Upper lobe of right lung (tissue), 1 donor: ENCODE data around the gene KAT6B. TPM values are rescaled to one million over a fixed set of nuclear protein-coding genes. Genes with fewer than 3 reads are reported as not detected.
A peak's percentile ranks its signal among the peaks of the same experiment; 100 is the strongest.

Experiments
- ATAC-seq: fragments of 200-7000 bp; cut with Tn5 transposase; one replicate; pipeline ENCODE4 v1.9.1; 2020; ENCODE audit warnings: mild to moderate bottlenecking, moderate library complexity
- DNase-seq: peaks from one replicate; pipeline ENCODE4 v3.0.0-alpha.2; 2020
- H3K27ac ChIP-seq: fragments of 200-600 bp; one replicate; pipeline ENCODE4 v1.8.0; 2022
- H3K27me3 ChIP-seq: fragments of 200-600 bp; one replicate; pipeline ENCODE4 v1.8.0; 2022; ENCODE audit warnings: mild to moderate bottlenecking
- H3K36me3 ChIP-seq: fragments of 200-600 bp; one replicate; pipeline ENCODE4 v1.8.0; 2022
- H3K4me1 ChIP-seq: fragments of 200-600 bp; one replicate; pipeline ENCODE4 v1.8.0; 2022
- H3K4me3 ChIP-seq: fragments of 200-600 bp; one replicate; pipeline ENCODE4 v1.8.0; 2022; ENCODE audit warnings: mild to moderate bottlenecking
- H3K9me3 ChIP-seq: fragments of 200-600 bp; one replicate; pipeline ENCODE4 v1.8.0; 2022
- CTCF ChIP-seq: fragments of 200-600 bp; IDR thresholded peaks from one replicate; pipeline ENCODE4 v1.8.0; 2022; ENCODE audit warnings: antibody characterized with exemption
- intact Hi-C: fragments of 100-400 bp; cut with DNase I; formaldehyde crosslinking; loops from one replicate; pipeline ENCODE4 v1.11.0; 2022
- total RNA-seq: library from RNA; stranded (reverse); fragmentation: NEBNext Ultra II Directional; extraction: Animal tissue kit (Norgen Biotek cat#: 25700); gene quantifications from one replicate; pipeline ENCODE4 v1.2.1, GENCODE V29; 2021
- donor health status: DM: no; HTN: yes; CAD: no; lungs with severe emphysema.

KAT6B gene
- total RNA-seq, 1 donor from 2014 or later: 45.4 TPM

- Histone ChIP-seq H3K36me3 (peaks cover 17% of the 10 kb centered on the region), H3K4me3 (no peak overlapping the region), H3K4me1 (peaks cover 28% of the 10 kb centered on the region), H3K9me3 (no peaks in the 10 kb centered on the region), H3K27ac (no peak overlapping the region), H3K27me3 (no peaks in the 10 kb centered on the region)
- peak; percentile 23 for ATAC-seq
- intact Hi-C loops: no loop called here
- no peak for TF ChIP-seq CTCF
- no peak for DNase-seq
These were observed 15.0 kb downstream of the KAT6B start for GRCh38 chr10:74841265-74841973.

- H3K27ac ChIP-seq: no peak overlapping the region
These were observed 16.0 kb downstream of the KAT6B start for GRCh38 chr10:74842301-74842954.

GRCh38 chr10:74846958-74847357 is 20.6 kb downstream of the KAT6B start:
- Histone ChIP-seq H3K4me1 (peaks cover 21% of the 10 kb centered on the region), H3K27me3 (no peaks in the 10 kb centered on the region), H3K4me3 (no peak overlapping the region), H3K36me3 (peaks cover 17% of the 10 kb centered on the region), H3K27ac (no peak overlapping the region), H3K9me3 (no peaks in the 10 kb centered on the region)
- ATAC-seq: no peak
- intact Hi-C loops: no loop called here
- no peak for DNase-seq
- TF ChIP-seq CTCF: no peak

More at GRCh38 chr10:74842301-74842954, 16.0 kb downstream of the KAT6B start:
- H3K4me3 ChIP-seq: no peak overlapping the region
- peaks cover 17% of the 10 kb centered on the region for H3K36me3 ChIP-seq
- intact Hi-C loops: no loop called here
- no peaks in the 10 kb centered on the region for H3K9me3 ChIP-seq
- no peak for ATAC-seq
- no peaks in the 10 kb centered on the region for H3K27me3 ChIP-seq
- TF ChIP-seq CTCF: no peak
- H3K4me1 ChIP-seq: peaks cover 19% of the 10 kb centered on the region
- DNase-seq: no peak

GRCh38 chr10:74851831-74852230 is 25.4 kb downstream of the KAT6B start:
- DNase-seq: no peak

GRCh38 chr10:74852381-74852780 is 26.0 kb downstream of the KAT6B start:
- TF ChIP-seq CTCF: no peak
- Histone ChIP-seq H3K36me3 (no peaks in the 10 kb centered on the region), H3K9me3 (no peaks in the 10 kb centered on the region), H3K4me3 (no peak overlapping the region), H3K27ac (no peak overlapping the region), H3K4me1 (peaks cover 43% of the 10 kb centered on the region), H3K27me3 (no peaks in the 10 kb centered on the region)
- intact Hi-C loops: no loop called here
- no peak for DNase-seq
- ATAC-seq: no peak

More at GRCh38 chr10:74851831-74852230, 25.4 kb downstream of the KAT6B start:
- Histone ChIP-seq H3K4me1 (peaks cover 43% of the 10 kb centered on the region), H3K4me3 (no peak overlapping the region), H3K27me3 (no peaks in the 10 kb centered on the region), H3K27ac (no peak overlapping the region), H3K36me3 (no peaks in the 10 kb centered on the region), H3K9me3 (no peaks in the 10 kb centered on the region)
- intact Hi-C loops: no loop called here
- ATAC-seq: no peak
- no peak for TF ChIP-seq CTCF
